Activated T-cell treated with anti-CD3 and anti-CD28 coated beads, Interleukin-2, amount 50 U/mL, for 4 hours (primary cell): ENCODE measurements around the gene SCAANT1. TPM values are rescaled to one million over a fixed set of nuclear protein-coding genes. Genes with fewer than 3 reads are reported as not detected.

ENCODE experiments used
- ATAC-seq, 2 donors: fragments of 200-7000 bp; cut with Tn5 transposase; one replicate each; pipeline ENCODE4 v1.10.0; 2021
- DNase-seq: peaks from one replicate; pipeline ENCODE4 v3.0.0-alpha.2; 2020
- H3K27me3 Mint-ChIP-seq: one replicate; pipeline ENCODE4 v1.8.0; 2021; ENCODE audit warnings: low read depth, mixed read lengths
- H3K36me3 Mint-ChIP-seq: one replicate; pipeline ENCODE4 v1.8.0; 2022; ENCODE audit warnings: mixed read lengths; ENCODE audit not compliant: insufficient read depth
- H3K4me1 Mint-ChIP-seq: one replicate; pipeline ENCODE4 v1.8.0; 2021; ENCODE audit warnings: low read depth, mixed read lengths
- H3K4me3 Mint-ChIP-seq: one replicate; pipeline ENCODE4 v1.8.0; 2021; ENCODE audit warnings: mild to moderate bottlenecking, moderate library complexity, mixed read lengths
- H3K9me3 Mint-ChIP-seq: one replicate; pipeline ENCODE4 v1.8.0; 2021; ENCODE audit warnings: mixed read lengths
- total RNA-seq, 3 donors: library from RNA; stranded (reverse); gene quantifications; one replicate each; pipeline ENCODE4 v1.2.1, GENCODE V29; 2021

The SCAANT1 gene
- total RNA-seq, 3 donors from 2014 or later, result not detected

- Mint-ChIP-seq H3K27me3 (no peaks in the 10 kb centered on the region), H3K9me3 (no peaks in the 10 kb centered on the region), H3K36me3 (peaks cover 11% of the 10 kb centered on the region), H3K4me3 (no peak overlapping the region), H3K4me1 (peaks cover 54% of the 10 kb centered on the region)
- no peak for DNase-seq
- no peak for ATAC-seq
Observed at GRCh38 chr3:63869940-63870614, 42.1 kb downstream of the SCAANT1 start.

- DNase-seq (no peak), ATAC-seq (no peak)
- H3K4me1 Mint-ChIP-seq, result peaks cover 49% of the 10 kb centered on the region
- H3K27me3 Mint-ChIP-seq, result no peaks in the 10 kb centered on the region
- H3K9me3 Mint-ChIP-seq, result no peaks in the 10 kb centered on the region
- H3K36me3 Mint-ChIP-seq, result peaks cover 11% of the 10 kb centered on the region
- H3K4me3 Mint-ChIP-seq, result no peak overlapping the region
Observed at GRCh38 chr3:63867225-63867624, 45.0 kb downstream of the SCAANT1 start.

- Mint-ChIP-seq H3K27me3 (no peaks in the 10 kb centered on the region), H3K9me3 (no peaks in the 10 kb centered on the region), H3K4me3 (peak overlapping the region; percentile 84), H3K4me1 (peaks cover 54% of the 10 kb centered on the region), H3K36me3 (peaks cover 13% of the 10 kb centered on the region)
- ATAC-seq, result no peak
- no peak for DNase-seq
Observed at GRCh38 chr3:63864965-63865327, 47.2 kb downstream of the SCAANT1 start.

- no peaks in the 10 kb centered on the region for H3K27me3 Mint-ChIP-seq
- H3K4me1 Mint-ChIP-seq, result peaks cover 56% of the 10 kb centered on the region
- ATAC-seq (peak; percentile 64 to 69), DNase-seq (peak; percentile 37)
- peaks cover 13% of the 10 kb centered on the region for H3K36me3 Mint-ChIP-seq
- no peaks in the 10 kb centered on the region for H3K9me3 Mint-ChIP-seq
- H3K4me3 Mint-ChIP-seq, result peak overlapping the region; percentile 84
Observed at GRCh38 chr3:63864008-63864964, 47.9 kb downstream of the SCAANT1 start.

- H3K4me3 Mint-ChIP-seq, result peak within 1 kb of the TSS; percentile 86
- peaks cover 61% of the 10 kb centered on the region for H3K4me1 Mint-ChIP-seq
- H3K9me3 Mint-ChIP-seq, result no peaks in the 10 kb centered on the region
Observed at GRCh38 chr3:63863150-63864007, 48.8 kb downstream of the SCAANT1 start, which contains the start of the genes ATXN7 and THOC7. Gene ATXN7 (plus strand): TSS chr3:63863867. CDS start chr3:63912599, 48,732 bp downstream. Gene THOC7 (minus strand): TSS chr3:63863805. CDS start chr3:63863790, 15 bp downstream.

DNA sequence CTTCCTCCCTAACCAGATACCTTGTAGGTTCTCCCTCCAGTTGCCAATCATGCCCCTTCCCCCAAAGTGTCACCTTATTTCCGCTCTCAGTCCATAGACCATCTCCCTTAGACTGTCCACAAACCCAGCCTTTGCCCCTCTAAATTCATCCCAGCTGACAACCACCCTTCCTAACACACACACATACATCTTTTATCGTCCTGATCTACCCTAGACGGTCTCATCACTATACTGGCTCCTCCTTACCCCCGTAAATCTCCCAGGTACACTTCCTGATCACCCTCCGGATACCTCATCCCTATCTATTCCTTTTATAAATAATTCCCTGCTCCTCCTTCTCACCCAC is 49.4 kb downstream of the SCAANT1 start:
- DNase-seq, result no peak
- peaks cover 56% of the 10 kb centered on the region for H3K4me1 Mint-ChIP-seq
- H3K36me3 Mint-ChIP-seq, result peaks cover 11% of the 10 kb centered on the region
- no peaks in the 10 kb centered on the region for H3K9me3 Mint-ChIP-seq
- H3K27me3 Mint-ChIP-seq, result no peaks in the 10 kb centered on the region
- no peak for ATAC-seq
- H3K4me3 Mint-ChIP-seq, result peak overlapping the region; percentile 86

More at GRCh38 chr3:63863150-63864007, 48.8 kb downstream of the SCAANT1 start, which contains the start of the genes ATXN7 and THOC7:
- peak; percentile 82 to 84 for ATAC-seq
- Mint-ChIP-seq H3K36me3 (peaks cover 14% of the 10 kb centered on the region), H3K27me3 (no peaks in the 10 kb centered on the region)
- DNase-seq, result peak; percentile 66

Other genes with a start within 250 kb of the SCAANT1 start
- gene C3orf49, start 93.1 kb downstream of the SCAANT1 start, total RNA-seq, result not detected
- gene THOC7, start 48.6 kb downstream of the SCAANT1 start, total RNA-seq, result 10 to 100 TPM; 70.5 to 80.3 (median 74.5) TPM
- gene ATXN7, start 48.5 kb downstream of the SCAANT1 start, total RNA-seq, result 10 to 100 TPM; 19.9 to 26.7 (median 23.7) TPM
- gene PSMD6, start 111.1 kb upstream of the SCAANT1 start, total RNA-seq, result 100 to 1,000 TPM; 198 to 222 (median 214) TPM